Ramos (cell line): ENCODE data around the gene MAML3.

ENCODE experiments used
- in situ Hi-C: fragments of 300-500 bp; cut with MboI; formaldehyde crosslinking; loops from one replicate; pipeline ENCODE4 v1.14.3; 2022; ENCODE audit warnings: low sequenced_read_pairs; ENCODE audit not compliant: unreplicated experiment

Gene MAML3

DNA sequence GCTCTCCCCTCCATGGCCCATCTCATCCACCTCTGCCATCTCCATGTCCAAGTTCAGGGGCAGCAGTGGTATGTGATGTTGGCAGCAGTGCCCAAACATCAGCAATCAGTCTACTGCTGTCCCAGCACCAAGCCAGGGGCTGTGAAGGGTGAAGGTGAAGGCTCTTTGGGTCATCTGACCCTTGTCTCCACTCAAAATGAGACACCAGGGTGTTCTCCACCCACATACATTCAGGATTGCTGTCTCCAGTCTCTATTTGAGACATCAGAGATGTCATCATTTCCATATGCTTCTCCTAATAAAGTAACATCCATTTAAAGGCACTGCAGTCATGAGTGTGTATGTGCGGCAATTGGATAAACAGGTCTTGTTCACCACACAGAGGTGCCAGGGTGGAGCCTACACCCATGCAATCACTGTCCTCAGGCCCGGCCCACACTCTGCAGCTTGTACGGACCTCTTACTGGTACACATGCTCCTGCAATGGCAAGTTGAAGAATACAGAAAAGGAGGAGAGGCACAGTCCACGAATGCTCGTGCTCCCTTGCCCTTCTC lies 22.2 kb downstream of the MAML3 start:
- in situ Hi-C loops: no loop called here

DNA sequence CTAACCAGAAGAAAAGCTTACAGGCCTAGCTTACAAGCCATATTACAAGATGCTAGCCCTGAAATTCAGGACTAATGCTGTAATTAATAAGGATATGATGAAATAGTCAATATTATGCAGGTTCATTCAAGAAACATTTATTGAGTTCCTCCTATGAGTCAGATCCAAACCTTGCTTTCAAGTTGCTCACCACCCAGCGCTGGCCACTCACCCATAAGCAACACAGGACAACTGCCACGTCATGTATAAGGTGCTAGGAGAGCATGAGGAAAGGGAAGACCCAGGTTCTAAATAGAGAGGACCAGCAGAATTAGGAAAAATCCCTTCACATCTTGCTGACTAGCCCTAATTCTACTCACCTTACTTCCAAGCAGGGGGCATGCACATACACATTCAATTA lies 23.3 kb downstream of the MAML3 start:
- in situ Hi-C loops: no loop called here

DNA sequence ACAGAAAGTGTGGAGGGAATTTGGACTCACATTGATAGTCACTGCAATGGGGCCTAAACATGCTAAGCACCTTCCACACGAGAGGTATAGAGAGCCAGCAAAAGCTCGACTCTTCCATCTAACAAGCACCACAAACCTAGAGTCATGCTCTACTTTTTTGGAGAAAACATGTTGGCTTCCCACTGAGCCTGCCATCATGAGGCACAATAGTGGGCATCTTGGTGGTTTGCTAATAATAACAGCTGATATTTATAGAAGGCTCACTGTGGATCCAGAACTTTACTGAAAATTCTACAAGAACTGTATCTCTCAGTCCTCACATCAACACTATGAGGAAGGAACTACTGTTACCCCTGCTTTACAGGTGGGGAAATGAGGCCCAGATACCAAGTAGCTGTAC lies 26.6 kb downstream of the MAML3 start:
- in situ Hi-C loops: no loop called here

DNA sequence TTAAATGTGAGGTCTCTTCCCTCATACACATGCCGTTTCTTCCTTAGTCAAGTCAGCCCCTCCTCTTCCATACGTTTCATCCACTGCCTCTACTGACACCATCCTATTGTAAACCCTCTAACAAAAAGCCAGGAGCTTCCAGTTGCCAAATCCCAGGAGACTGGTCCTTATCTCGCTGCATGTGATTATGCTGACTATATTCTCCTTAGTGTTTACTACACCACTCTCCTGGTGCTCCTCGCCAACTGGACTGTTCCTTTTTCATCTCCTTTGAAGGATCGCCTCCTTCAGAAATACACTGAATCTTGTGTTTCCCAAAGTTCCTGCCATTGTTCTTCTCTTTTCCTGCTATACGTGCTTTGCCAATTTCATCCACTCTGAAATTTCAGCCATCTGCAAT lies 27.7 kb downstream of the MAML3 start:
- in situ Hi-C loops: no loop called here

DNA sequence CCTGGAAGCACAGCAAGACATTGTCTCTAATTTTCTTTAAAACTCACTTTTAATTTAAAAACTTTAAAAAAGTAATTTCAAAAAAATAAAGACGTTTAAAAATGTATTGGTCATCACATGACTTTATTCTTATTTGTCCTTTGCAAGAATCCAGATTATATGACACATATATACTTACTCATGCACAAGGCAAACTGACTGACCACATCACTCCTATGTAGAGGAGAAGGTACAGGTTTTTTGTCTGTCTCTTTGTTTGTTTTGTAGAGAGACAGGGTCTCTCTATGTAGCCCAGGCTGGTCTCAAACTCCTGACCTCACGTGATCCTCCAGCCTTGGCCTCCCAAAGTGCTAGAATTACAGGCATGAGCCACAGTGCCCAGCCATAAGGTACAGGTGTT lies 28.6 kb downstream of the MAML3 start:
- in situ Hi-C loops: no loop called here

DNA sequence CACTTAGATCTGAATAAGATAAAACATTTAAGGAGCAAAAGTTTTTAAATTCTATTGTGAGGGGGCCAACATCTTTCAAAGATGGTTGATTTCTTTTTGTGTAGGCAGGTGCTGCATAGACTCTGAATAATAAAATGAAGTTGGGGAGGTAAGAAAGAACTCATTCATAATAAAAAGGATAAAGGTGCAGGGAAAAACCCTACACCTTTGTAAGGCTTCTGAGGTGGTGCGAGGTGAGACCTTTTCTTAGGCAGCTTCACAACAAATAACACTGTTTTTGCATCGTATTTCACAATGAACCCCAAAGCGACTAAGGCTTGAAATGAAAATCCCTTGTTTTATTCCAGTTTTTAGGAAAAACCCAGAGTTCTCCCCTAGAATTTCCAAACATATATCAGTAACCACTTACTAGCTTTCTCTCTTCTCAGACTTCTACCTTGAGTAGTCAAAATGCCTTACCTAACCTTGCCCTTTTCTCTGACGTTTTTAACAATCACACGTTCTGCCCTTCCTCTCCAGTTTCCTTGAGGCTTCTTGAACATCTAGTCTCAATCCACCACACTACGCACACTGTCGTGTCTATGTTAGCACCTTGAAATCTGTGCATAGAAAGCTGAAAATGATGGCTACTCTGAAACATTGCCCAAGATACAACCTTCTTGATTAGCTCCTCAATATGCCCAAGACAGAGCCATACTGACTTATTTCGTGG lies 30.2 kb downstream of the MAML3 start:
- in situ Hi-C loops: no loop called here

DNA sequence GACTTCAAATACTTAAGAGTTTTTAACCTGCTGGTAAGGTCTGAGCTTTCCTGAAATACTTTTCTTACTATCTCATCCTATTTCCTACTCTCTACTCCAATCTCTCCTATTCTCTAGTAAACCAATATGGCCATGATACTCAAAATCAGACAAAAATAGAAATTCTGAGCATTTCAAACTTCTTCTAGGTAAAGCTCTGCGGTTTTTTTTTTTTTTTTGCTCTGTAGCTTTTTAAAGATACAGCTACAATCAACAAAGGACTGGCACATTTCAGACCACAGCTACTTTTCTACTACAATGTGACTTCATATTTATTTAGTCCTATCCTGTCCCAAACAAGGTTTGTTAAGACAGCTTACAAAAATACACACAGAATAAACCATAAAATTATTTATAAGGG lies 31.1 kb downstream of the MAML3 start:
- in situ Hi-C loops: no loop called here

DNA sequence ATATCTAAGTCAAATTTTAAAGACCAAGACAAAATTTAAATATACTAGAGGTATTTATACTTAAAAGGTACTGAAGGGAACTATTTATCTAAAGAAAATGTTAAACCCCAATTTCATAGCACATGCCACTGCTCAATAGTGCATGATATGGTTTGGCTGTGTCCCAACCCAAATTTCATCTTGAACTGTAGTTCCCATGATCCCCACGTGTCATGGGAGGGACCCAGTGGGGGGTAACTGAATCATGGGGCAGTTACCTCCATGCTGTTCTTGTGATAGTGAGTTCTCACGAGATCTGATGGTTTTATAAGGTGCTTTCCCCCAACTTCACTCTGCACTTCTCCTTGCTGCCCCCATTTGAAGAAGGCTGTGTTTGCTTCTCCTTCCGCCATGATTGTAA lies 32.3 kb downstream of the MAML3 start:
- in situ Hi-C loops: no loop called here

DNA sequence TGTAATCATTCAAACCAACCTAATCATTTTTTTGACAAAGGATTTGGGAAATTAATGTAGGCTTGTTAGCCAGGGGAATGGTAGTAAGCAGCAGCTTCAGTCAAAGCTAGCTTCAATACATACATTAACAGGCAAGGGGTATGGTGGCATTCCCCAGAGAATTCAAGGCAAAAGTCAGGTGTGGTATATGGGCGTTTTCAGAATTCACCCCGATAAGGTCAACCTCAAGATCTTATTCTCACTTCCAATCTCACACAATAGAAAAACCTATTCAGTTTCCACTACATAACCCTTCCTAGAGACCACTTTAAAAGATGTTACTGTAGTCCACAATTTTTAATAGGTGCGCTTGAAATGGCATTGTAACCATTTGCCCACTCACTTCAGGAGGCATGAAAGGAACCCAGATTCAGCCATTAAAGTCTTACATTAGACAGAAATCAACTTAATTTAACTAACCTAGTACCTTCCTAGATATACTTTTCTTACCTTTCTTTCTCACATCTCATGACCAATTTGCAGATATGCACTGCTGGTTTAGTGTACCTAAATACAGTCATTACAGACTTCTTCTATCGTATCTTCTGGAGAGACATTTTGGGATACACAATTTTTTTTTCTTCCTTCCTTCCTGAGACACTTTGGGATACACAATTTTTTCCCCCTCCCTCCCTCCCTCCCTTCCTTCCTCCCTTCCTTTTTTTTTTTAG lies 34.9 kb downstream of the MAML3 start:
- in situ Hi-C loops: no loop called here

DNA sequence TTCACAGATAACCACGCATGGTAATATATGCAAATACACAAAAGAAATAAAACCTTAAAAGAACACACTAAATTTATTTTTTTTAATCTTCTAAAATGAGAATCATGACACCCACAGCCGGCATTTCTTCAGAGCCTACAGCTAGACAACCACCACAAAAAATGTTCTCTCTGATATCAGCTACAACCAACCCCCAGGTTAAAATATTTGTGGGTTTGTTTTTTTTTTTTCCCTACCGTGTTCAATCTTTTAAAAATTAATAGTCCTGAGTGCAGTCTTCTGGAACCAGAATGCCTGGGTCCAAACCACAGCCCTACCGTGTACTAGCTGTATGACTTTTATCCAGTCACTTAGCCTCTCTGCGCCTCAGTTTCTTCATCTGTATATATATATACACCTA lies 36.0 kb downstream of the MAML3 start:
- in situ Hi-C loops: no loop called here

DNA sequence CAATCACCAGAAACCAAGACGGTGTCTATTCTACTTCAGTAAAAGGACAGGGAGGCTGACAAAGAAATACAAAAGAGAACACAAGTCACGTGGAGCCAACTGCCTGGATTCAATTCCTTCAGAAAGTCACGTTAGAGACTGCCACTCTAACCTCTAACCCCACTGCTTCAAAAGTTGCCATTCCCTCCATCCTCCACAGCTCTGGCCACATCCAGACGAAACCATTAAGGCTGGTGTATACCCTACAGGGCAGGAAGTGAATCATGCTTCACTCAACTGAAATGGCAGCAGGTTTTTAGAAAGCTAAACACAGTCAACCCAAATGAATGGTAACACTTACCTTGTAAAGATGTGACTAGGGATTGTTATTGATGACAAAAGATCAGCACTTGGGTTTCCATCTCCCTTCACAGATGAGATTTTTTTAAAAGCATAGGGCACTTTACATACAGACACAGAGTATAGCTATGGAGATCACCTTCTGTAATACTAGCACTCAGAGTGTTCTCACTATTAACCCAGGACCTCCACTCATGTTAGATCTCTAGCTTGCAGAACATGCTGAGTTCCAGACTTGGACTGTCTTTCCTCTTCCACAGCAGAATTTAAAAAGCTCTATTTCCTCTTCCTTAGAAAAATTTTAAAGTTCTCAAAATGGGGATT lies 37.4 kb downstream of the MAML3 start:
- in situ Hi-C loops: no loop called here

DNA sequence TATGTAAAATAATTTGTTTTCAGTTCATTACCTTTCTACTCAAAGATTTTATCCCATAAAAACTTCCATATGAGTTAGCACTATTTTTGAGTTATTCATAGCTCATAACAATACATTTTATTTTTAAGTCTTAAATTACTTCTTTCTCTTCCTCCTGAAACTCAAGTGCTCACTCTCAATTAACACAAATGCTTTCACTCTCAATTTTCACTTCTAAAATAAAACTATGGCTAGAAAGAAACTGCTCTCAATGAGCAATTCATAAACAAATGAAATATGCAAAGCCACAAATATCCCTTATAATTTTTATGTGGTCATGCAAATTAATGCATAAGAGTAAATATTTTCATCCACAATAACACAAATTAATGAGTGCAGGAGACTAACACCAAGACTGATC lies 38.8 kb downstream of the MAML3 start:
- in situ Hi-C loops: no loop called here

DNA sequence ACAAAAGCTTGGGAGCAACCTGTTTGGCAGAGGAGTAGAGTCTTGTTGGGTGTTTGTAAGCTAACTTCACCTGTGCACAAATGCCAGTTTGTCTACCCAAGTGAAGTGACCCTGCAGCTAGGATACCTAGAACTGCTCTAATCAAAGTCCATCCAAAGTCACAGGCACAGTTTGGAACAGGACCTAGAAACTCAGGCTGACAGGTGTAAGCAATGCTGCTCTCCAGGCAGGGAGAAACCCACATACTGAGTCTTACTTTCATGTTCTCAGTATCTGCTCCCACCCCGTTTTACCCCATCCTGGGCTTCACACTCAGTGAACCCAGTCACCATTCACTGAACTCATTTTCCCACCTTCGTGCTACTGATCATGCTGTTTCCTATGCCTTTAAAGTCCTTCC lies 40.3 kb downstream of the MAML3 start:
- in situ Hi-C loops: no loop called here

DNA sequence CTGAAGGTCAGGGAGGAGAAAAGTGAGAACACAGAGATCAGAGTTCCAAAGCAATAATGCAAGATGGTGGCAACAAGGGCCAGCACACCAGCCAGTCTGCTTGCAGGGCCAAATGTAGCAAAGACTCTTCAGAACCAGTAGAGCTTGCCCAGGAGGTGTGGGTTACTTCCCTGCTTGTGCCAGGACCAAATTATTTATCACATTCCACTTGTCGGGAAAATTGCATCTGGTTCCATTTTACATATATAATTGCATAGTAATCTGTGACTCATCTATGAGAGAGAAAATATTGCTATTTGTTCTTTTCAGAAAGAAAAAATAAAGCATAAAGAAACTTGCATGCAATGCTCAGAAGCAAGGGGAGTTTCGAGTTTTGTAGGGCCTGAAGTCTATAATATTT lies 41.4 kb downstream of the MAML3 start:
- in situ Hi-C loops: no loop called here

DNA sequence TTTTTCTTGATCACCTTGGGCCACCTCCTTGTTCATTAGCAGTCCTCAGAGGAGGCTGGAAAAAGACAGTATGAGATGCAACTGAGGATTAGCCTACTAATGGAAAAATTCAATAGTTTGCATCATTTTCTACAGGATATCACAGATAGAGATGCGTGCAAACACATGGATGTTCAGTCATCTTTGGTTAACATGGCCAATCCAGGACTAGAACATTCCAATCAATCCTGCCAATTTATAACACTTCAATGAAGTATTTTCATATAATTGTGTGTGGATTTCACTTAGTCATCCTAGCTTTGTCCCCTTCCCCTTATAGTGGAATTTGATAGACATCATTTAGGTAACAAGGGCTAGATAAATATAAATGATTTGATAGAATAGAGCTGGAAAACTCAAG lies 42.7 kb downstream of the MAML3 start:
- in situ Hi-C loops: no loop called here

DNA sequence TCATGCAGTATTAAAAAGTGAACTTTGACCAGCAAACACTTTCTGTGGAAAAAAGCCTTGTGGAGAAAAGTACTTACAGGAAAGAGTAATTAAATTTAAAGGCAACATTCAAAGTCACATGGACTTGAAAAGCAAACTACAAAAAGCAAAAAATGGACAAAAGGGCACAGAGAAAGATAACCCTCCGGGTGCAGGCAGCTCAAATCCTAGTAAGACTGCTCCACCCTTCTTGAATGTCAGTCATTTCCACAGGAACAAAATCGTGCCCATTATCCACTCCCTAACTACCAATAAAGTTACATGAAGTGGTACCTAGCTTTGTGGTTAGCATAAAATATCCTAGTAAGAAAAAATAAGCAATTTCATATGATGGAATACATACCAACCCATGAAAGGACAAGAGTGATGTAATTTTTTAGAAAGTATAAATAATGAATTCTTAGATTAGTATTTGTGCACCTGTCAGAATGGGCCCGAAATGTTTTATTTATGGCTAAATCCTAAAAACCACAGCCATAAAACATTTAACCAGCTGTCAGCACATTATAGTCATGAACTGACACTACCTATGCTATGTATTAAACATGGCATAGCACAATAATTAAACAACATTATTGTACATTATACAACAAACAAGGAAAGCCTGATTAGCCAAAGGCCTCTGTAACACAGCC lies 43.3 kb downstream of the MAML3 start:
- in situ Hi-C loops: no loop called here

DNA sequence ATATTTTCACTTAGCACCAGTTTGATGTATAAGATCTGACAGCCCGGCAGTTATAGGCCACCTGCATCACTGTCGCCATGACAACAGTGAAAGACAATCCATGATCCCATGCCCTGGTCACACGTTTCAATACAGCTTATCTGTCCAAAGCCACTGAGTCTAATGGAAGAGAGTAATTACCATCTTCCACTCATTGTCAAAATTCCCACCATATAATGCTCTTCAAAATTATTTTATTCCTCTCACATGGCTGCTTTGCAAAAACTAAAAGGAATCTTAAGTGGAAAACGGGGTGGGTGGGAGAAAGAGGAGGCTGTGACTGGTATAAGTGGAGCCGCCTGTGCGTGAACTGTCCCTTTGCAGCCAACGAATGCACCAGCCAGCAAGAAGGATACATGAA lies 44.2 kb downstream of the MAML3 start:
- in situ Hi-C loops: no loop called here

DNA sequence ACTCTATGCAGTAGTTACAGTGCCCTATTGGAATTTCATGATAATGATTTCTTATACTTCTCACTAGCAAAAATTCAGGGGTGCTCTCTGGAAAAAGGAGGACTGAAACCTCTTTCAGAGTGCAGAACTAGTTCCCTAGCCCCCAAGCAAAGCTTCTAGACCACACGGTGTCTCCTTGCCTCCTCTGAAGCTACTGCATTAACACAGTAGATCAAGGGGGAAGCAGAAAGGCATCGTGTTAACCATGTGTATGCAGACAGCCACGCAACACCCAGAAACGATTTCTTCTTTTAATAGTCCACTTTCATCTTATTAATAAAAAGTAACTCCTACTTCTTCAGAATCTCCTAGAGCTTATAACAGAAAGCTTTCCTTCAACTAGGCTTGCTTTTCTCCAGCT lies 44.7 kb downstream of the MAML3 start:
- in situ Hi-C loops: no loop called here

DNA sequence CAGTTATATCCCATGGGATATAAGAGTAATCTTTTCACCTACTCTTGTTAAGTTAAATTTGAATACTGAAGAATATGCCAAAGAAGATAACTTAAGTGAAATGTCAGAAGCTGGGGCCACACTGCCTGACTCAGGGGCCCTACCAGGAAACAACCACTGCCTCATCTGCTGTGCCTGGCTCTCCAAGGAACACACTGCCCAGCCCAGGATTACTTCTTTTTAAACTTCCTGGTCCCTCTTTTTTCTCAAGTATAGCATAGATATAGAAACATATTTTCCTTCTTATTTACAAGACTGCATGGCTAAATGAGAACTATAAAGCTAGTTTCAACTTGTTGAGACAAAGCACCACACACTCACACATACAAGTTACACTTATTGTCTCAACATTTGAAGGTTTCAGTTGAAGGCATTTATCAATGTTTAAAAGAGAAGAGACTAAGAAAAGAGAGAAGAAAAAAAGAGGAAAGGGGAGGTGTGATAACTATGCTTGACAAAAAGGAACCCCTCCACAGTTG lies 45.2 kb downstream of the MAML3 start:
- in situ Hi-C loops: no loop called here

DNA sequence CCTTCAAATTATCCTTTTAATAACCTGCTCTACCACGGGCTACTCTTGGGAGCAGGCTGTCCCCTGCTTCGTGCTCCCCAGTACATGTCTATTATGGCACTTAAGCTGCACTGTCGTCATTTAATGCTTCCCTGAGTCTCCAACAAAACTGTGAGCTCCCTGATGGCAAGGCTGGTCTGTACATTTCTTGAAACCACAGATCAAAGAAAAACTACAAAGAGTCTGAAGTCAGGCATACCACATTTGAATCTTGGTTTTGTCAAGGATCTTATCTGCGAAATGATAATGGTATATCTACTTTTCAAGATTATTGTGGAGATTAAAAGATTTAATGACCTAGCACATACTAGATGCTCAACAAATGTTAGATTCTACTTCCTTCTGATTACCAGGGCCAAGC lies 45.7 kb downstream of the MAML3 start:
- in situ Hi-C loops: no loop called here
